Measurements from ENCODE around the gene XYLT1.

DNA sequence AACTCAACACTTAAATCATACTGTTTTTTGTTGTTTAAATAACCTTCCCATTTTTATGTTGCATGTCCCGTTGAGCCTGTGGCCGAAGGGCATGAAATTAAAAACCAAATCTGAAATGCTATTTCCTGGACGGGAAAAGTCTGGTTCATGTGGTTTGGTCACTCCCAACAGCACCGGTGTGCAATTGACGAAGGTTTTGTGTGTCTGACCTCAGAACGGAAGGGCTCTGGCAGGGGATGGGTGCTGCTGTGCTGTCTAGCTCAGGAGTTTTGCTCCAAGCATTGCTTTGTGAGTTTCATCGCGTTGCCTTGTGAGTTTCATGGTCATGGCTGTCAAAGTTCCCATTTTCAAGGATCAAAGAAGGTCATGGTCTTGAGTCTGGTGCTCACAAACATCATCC lies 363.3 kb downstream of the XYLT1 start:
- no peak for TF ChIP-seq RAD21 (conservative IDR thresholded peaks at IDR 0.05)
- TF ChIP-seq, protein P1, sequence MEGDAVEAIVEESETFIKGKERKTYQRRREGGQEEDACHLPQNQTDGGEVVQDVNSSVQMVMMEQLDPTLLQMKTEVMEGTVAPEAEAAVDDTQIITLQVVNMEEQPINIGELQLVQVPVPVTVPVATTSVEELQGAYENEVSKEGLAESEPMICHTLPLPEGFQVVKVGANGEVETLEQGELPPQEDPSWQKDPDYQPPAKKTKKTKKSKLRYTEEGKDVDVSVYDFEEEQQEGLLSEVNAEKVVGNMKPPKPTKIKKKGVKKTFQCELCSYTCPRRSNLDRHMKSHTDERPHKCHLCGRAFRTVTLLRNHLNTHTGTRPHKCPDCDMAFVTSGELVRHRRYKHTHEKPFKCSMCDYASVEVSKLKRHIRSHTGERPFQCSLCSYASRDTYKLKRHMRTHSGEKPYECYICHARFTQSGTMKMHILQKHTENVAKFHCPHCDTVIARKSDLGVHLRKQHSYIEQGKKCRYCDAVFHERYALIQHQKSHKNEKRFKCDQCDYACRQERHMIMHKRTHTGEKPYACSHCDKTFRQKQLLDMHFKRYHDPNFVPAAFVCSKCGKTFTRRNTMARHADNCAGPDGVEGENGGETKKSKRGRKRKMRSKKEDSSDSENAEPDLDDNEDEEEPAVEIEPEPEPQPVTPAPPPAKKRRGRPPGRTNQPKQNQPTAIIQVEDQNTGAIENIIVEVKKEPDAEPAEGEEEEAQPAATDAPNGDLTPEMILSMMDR (IDR thresholded peaks at IDR 0.05; ENCODE audit: poor library complexity, severe bottlenecking), result no peak
- TF ChIP-seq EZH2 (IDR thresholded peaks at IDR 0.05; ENCODE audit: borderline replicate concordance, insufficient read depth, low read length, poor library complexity, severe bottlenecking), result no peak
- no peak for TF ChIP-seq POLR2AphosphoS5 (IDR thresholded peaks at IDR 0.05)
